Measurements from ENCODE around the gene PNPLA6. TPM values are rescaled to one million over a fixed set of nuclear protein-coding genes. Genes with fewer than 3 reads are reported as not detected.

The PNPLA6 gene
- total and polyA plus RNA-seq, 2 of the 13 experiments (the other 11 are each of a cell fraction or from before 2014, with no cell fraction given), result 24.9 to 28.2 TPM

GRCh38 chr19:7533925-7534480 lies 1.5 kb upstream of the PNPLA6 start (continued):
- no peak for TF ChIP-seq GABPA (IDR thresholded peaks at IDR 0.05; ENCODE audit: low read depth, low read length)
- peak; percentile 29; the same call in 1 of the 2 replicates for TF ChIP-seq GABPA (CRISPR knock-in tag; IDR thresholded peaks at IDR 0.05; ENCODE audit: low read depth)
- peak; percentile 62; the same call in 1 of the 2 replicates for TF ChIP-seq ZNF263 (CRISPR knock-in tag; IDR thresholded peaks at IDR 0.05)
- TF ChIP-seq MIER3 (CRISPR knock-in tag; IDR thresholded peaks at IDR 0.05; ENCODE audit: borderline replicate concordance), result no peak
- peak; percentile 53; the same call in 1 of the 2 replicates for TF ChIP-seq GATAD1 (CRISPR knock-in tag; IDR thresholded peaks at IDR 0.05)
- peak; percentile 99 for TF ChIP-seq ZFP91 (CRISPR knock-in tag; IDR thresholded peaks at IDR 0.05; ENCODE audit: borderline replicate concordance)
- peak; percentile 51 for TF ChIP-seq ZFX (CRISPR knock-in tag; IDR thresholded peaks at IDR 0.05; ENCODE audit: low read depth)
- TF ChIP-seq ARNT2 (CRISPR knock-in tag; IDR thresholded peaks at IDR 0.05; ENCODE audit: low read depth), result no peak
- TF ChIP-seq ZNF292 (CRISPR knock-in tag; IDR thresholded peaks at IDR 0.05; ENCODE audit: borderline replicate concordance, low read depth), result no peak
- no peak for TF ChIP-seq KLF6 (CRISPR knock-in tag; IDR thresholded peaks at IDR 0.05)
- TF ChIP-seq ZBTB21 (CRISPR knock-in tag; IDR thresholded peaks at IDR 0.05), result no peak
- TF ChIP-seq SRSF1 (optimal IDR thresholded peaks at IDR 0.05; ENCODE audit: low read depth, low read length), result no peak
- TF ChIP-seq ARID4A (CRISPR knock-in tag; IDR thresholded peaks at IDR 0.05; ENCODE audit: borderline replicate concordance), result peak; percentile 50; the same call in 1 of the 2 replicates
- TF ChIP-seq ZNF644 (CRISPR knock-in tag; IDR thresholded peaks at IDR 0.05; ENCODE audit: low read depth), result no peak
- TF ChIP-seq PHF8 (CRISPR knock-in tag; IDR thresholded peaks at IDR 0.05), result no peak
- no peak for TF ChIP-seq ATF7 (IDR thresholded peaks at IDR 0.05)
- no peak for TF ChIP-seq ATF7 (CRISPR knock-in tag; IDR thresholded peaks at IDR 0.05)
- TF ChIP-seq GABPB1 (CRISPR knock-in tag; IDR thresholded peaks at IDR 0.05), result peak; percentile 70
- no peak for TF ChIP-seq POLR2AphosphoS2 (IDR thresholded peaks at IDR 0.05; ENCODE audit: low read depth, low read length)
- no peak for TF ChIP-seq NFKB2 (CRISPR knock-in tag; IDR thresholded peaks at IDR 0.05; ENCODE audit: borderline replicate concordance)
- peak; percentile 46 for TF ChIP-seq HNRNPLL (IDR thresholded peaks at IDR 0.05; ENCODE audit: low read depth, low read length, poor library complexity, severe bottlenecking)
- TF ChIP-seq SAFB2 (CRISPR knock-in tag; IDR thresholded peaks at IDR 0.05; ENCODE audit: borderline replicate concordance, low read depth), result no peak
- TF ChIP-seq ZNF605 (CRISPR knock-in tag; IDR thresholded peaks at IDR 0.05), result 0 out of 2 replicates have a peak, but pooled peaks have one; percentile 6
- no peak for TF ChIP-seq EZH2 (conservative IDR thresholded peaks at IDR 0.05; ENCODE audit: low read depth, low read length)

All from HepG2 (cell line).